ENCODE measurements around the gene NUDT9.
"Not testable (repeated sequence)": the region's sequence is repeated elsewhere in the genome, so short reads cannot be mapped to it uniquely, and the experiment has no call there.

GRCh38 chr4:87418410-87418809 is 4.0 kb upstream of the NUDT9 start:
- TF ChIP-seq CTCF (IDR thresholded peaks at IDR 0.05; ENCODE audit: low read depth, low read length, poor library complexity, severe bottlenecking); EZH2phosphoT487 (IDR thresholded peaks at IDR 0.05; ENCODE audit: borderline replicate concordance, low read length): not testable (repeated sequence)
